Endothelial cell of umbilical vein (primary cell): Measurements from ENCODE around the gene LCE1A. TPM values are rescaled to one million over a fixed set of nuclear protein-coding genes. Genes with fewer than 3 reads are reported as not detected.
A peak's percentile ranks its signal among the peaks of the same experiment; 100 is the strongest.

Source experiments
- BruUV-seq: library from RNA; stranded (reverse); fragments of 400-500 nt; replicated peaks from 2 replicates; lab custom pipeline; 2021; lab: Mats Ljungman, UMichigan
- CTCF ChIA-PET: fragments of 300-600, 350-600 bp; sonication (Branson Sonifier 250); formaldehyde crosslinking; loops from one replicate; lab custom pipeline; 2021; ENCODE audit warnings: antibody characterized with exemption, inconsistent platforms; lab: Charles Lee
- POLR2A ChIA-PET: fragments of 300-600, 350-600 bp; sonication (Branson Sonifier 250); formaldehyde crosslinking; loops from one replicate; lab custom pipeline; 2021; ENCODE audit warnings: antibody characterized with exemption, inconsistent platforms; lab: Charles Lee
- DNase-seq: peaks from one replicate; pipeline ENCODE4 v3.0.0-alpha.2; 2011; ENCODE audit warnings: low read depth, low spot score
- FAIRE-seq: peaks from 2 replicates; lab custom pipeline; 2011; peaks lifted over from hg19 to GRCh38; lab: Jason Lieb, UNC
- H2AFZ ChIP-seq: 2 replicates; pipeline ENCODE4 v1.6.0; 2012; ENCODE audit warnings: low read depth, low read length, control low read depth, inconsistent platforms
- H3K27ac ChIP-seq: 2 replicates; pipeline ENCODE4 v1.5.1; 2011; ENCODE audit warnings: low read depth, mild to moderate bottlenecking, control low read depth, low read length, moderate library complexity; ENCODE audit not compliant: insufficient read depth
- H3K27me3 ChIP-seq, 2 experiments: 2 replicates each; pipeline versions ENCODE4 v1.6.0 to v1.6.1; 2011; ENCODE audit warnings: low read length in 2 of 2, mixed read lengths in 1 of 2; ENCODE audit not compliant: control insufficient read depth in 2 of 2, insufficient read depth in 2 of 2
- H3K36me3 ChIP-seq, 2 experiments: 2 replicates in 1 of 2; 3 replicates in 1 of 2; pipeline ENCODE4 v1.5.1; 2011; ENCODE audit warnings: low read length in 2 of 2, mild to moderate bottlenecking in 1 of 2, moderate library complexity in 1 of 2; ENCODE audit not compliant: control insufficient read depth in 2 of 2, insufficient read depth in 2 of 2; ENCODE audit errors: extremely low read depth in 1 of 2
- H3K4me1 ChIP-seq: 3 replicates; pipeline ENCODE4 v1.5.1; 2011; ENCODE audit warnings: mild to moderate bottlenecking, low read length; ENCODE audit not compliant: control insufficient read depth, insufficient read depth; ENCODE audit errors: extremely low read depth
- H3K4me2 ChIP-seq: 2 replicates; pipeline ENCODE4 v1.6.1; 2011; ENCODE audit warnings: low read length, control low read depth, mixed read lengths; ENCODE audit not compliant: insufficient read depth
- H3K4me3 ChIP-seq, 3 experiments: fragments of 200-600 bp in 1 of 3; sonication (generic), shearing (Covaris generic) in 1 of 3; replicated peaks in 1 of 3; 2 replicates each; pipeline ENCODE4 v1.5.1; 2011 to 2016; ENCODE audit warnings: control low read depth in 3 of 3, low read length in 3 of 3, mild to moderate bottlenecking in 2 of 3, inconsistent platforms in 1 of 3, low read depth in 1 of 3, moderate library complexity in 1 of 3; ENCODE audit not compliant: insufficient read depth in 1 of 3
- H3K79me2 ChIP-seq: 2 replicates; pipeline ENCODE4 v1.6.0; 2012; ENCODE audit warnings: low read length, inconsistent platforms; ENCODE audit not compliant: control insufficient read depth, insufficient read depth
- H3K9ac ChIP-seq: replicated peaks from 2 replicates; pipeline ENCODE3; 2011; ENCODE audit warnings: low read length, control low read depth; ENCODE audit not compliant: insufficient read depth; ENCODE audit errors: extremely low read depth
- H3K9me1 ChIP-seq: replicated peaks from 3 replicates; pipeline ENCODE4 v1.6.0; 2011; ENCODE audit warnings: mild to moderate bottlenecking, low read length; ENCODE audit not compliant: control insufficient read depth, insufficient read depth; ENCODE audit errors: extremely low read depth
- H3K9me3 ChIP-seq: replicated peaks from 2 replicates; pipeline ENCODE4 v1.5.1; 2012; ENCODE audit warnings: low read length, inconsistent platforms; ENCODE audit not compliant: control insufficient read depth, insufficient read depth
- H4K20me1 ChIP-seq: replicated peaks from 2 replicates; pipeline ENCODE3; 2011; ENCODE audit warnings: mild to moderate bottlenecking, low read length; ENCODE audit not compliant: control insufficient read depth, insufficient read depth; ENCODE audit errors: extremely low read depth
- CTCF ChIP-seq, 2 donors: IDR thresholded peaks; 1 replicate in 1 of 2; 2 replicates in 1 of 2; pipeline ENCODE4 v1.5.1; 2011; ENCODE audit warnings: low read length in 2 of 2, mild to moderate bottlenecking in 2 of 2, moderate library complexity in 2 of 2, control low read depth in 1 of 2, inconsistent platforms in 1 of 2, low read depth in 1 of 2; ENCODE audit not compliant: insufficient read depth in 1 of 2; ENCODE audit errors: extremely low read depth in 1 of 2
- EZH2 ChIP-seq: IDR thresholded peaks from 2 replicates; pipeline ENCODE4 v1.6.1; 2012; ENCODE audit warnings: borderline replicate concordance, low read depth, mild to moderate bottlenecking, moderate library complexity, low read length, inconsistent platforms; ENCODE audit not compliant: severe bottlenecking
- FOS ChIP-seq: IDR thresholded peaks from 2 replicates; pipeline ENCODE4 v1.6.1; 2011; ENCODE audit warnings: mild to moderate bottlenecking, low read length, moderate library complexity, borderline replicate concordance; ENCODE audit not compliant: insufficient read depth
- GATA2 ChIP-seq: IDR thresholded peaks from 2 replicates; pipeline ENCODE4 v1.7.0; 2011; ENCODE audit warnings: low read depth, mild to moderate bottlenecking, moderate library complexity, mixed read lengths, low read length; ENCODE audit not compliant: insufficient read length, insufficient read depth
- POLR2AphosphoS5 ChIP-seq: IDR thresholded peaks from 2 replicates; pipeline ENCODE4 v1.6.1; 2012; ENCODE audit warnings: low read depth, mild to moderate bottlenecking, control low read depth, low read length, moderate library complexity; ENCODE audit not compliant: insufficient read depth
- dilution Hi-C: fragments of 300-500 bp; cut with MboI; formaldehyde crosslinking; loops from one replicate; pipeline ENCODE4 v1.15.0; 2019; ENCODE audit warnings: low sequenced_read_pairs; ENCODE audit not compliant: extremely low pct_ligation_motif_present
- intact Hi-C: fragments of 100-400 bp; cut with micrococcal nuclease; formaldehyde crosslinking; loops from one replicate; pipeline ENCODE4 v1.10.0; 2022
- polyA plus RNA-seq, 4 experiments: library from polyadenylated mRNA; depleted of rRNA in 3 of 4; stranded (reverse) in 3 of 4; unstranded in 1 of 4; fragments of >200 nt; gene quantifications; 2 replicates each; pipeline versions ENCODE4 v1.2.1 to v1.2.3, GENCODE V29; 2011 to 2012; ENCODE audit warnings: missing spikeins in 1 of 4
- total RNA-seq: library from RNA; stranded (reverse); gene quantifications from 2 replicates; pipeline ENCODE4 v1.2.3, GENCODE V29; 2021

The LCE1A gene
- total and polyA plus RNA-seq, 2 donors (not counting 3 experiments of a cell fraction or from before 2014, with no cell fraction given) = not detected

GRCh38 chr1:152777510-152778137 is 49.6 kb upstream of the LCE1A start:
- H3K4me2 ChIP-seq = no peak overlapping the region
- dilution Hi-C loops = no loop called here
- no peaks in the 10 kb centered on the region for H3K79me2 ChIP-seq
- DNase-seq (no peak), FAIRE-seq (no peak)
- TF ChIP-seq CTCF (IDR thresholded peaks at IDR 0.05; ENCODE audit: extremely low read depth in 1 of 2, insufficient read depth in 1 of 2, low read depth in 1 of 2, low read length in 2 of 2) (peak in 1 of 2 donors; percentile 19), POLR2AphosphoS5 (no peak)
- H4K20me1 ChIP-seq = no peaks in the 10 kb centered on the region
- H3K9ac ChIP-seq = no peak overlapping the region
- BruUV-seq = no TSS peak
- no peaks in the 10 kb centered on the region for H3K9me3 ChIP-seq
- intact Hi-C loops = no loop called here
- H3K27ac ChIP-seq = no peak overlapping the region
- no peak overlapping the region for H2AFZ ChIP-seq
- no peaks in the 10 kb centered on the region for H3K4me1 ChIP-seq
- ChIA-PET CTCF (no interaction called here), POLR2A (no interaction called here)
- no peaks in the 10 kb centered on the region for H3K36me3 ChIP-seq
- no peaks in the 10 kb centered on the region for H3K27me3 ChIP-seq
- H3K4me3 ChIP-seq = no peak overlapping the region
- no peaks in the 10 kb centered on the region for H3K9me1 ChIP-seq

GRCh38 chr1:152783095-152783494 is 44.2 kb upstream of the LCE1A start:
- no peaks in the 10 kb centered on the region for H3K9me1 ChIP-seq
- H3K4me2 ChIP-seq = no peak overlapping the region
- no peaks in the 10 kb centered on the region for H3K9me3 ChIP-seq
- no peaks in the 10 kb centered on the region for H4K20me1 ChIP-seq
- dilution Hi-C loops (no loop called here), intact Hi-C loops (no loop called here)
- no peaks in the 10 kb centered on the region for H3K79me2 ChIP-seq
- no peak overlapping the region for H3K27ac ChIP-seq
- H2AFZ ChIP-seq = no peak overlapping the region
- no peak for DNase-seq
- BruUV-seq = no TSS peak
- no peak overlapping the region for H3K9ac ChIP-seq
- no peaks in the 10 kb centered on the region for H3K4me1 ChIP-seq
- POLR2A ChIA-PET = no interaction called here
- H3K36me3 ChIP-seq = no peaks in the 10 kb centered on the region
- no peak overlapping the region for H3K4me3 ChIP-seq
- CTCF ChIA-PET = no interaction called here
- TF ChIP-seq CTCF (IDR thresholded peaks at IDR 0.05; ENCODE audit: extremely low read depth in 1 of 2, insufficient read depth in 1 of 2, low read depth in 1 of 2, low read length in 2 of 2) (no peak), GATA2 (no peak), EZH2 (no peak), FOS (peak; percentile 5), POLR2AphosphoS5 (no peak)
- H3K27me3 ChIP-seq = no peaks in the 10 kb centered on the region
- FAIRE-seq = no peak
